HG03064 (cell line): ENCODE data around the gene SIGLEC7.

Experiments used
- ATAC-seq: cut with Tn5 transposase; IDR thresholded peaks from one replicate; pipeline ENCODE4 v1.9.1; 2021; ENCODE audit warnings: low read depth; ENCODE audit not compliant: unreplicated experiment

The SIGLEC7 gene

DNA sequence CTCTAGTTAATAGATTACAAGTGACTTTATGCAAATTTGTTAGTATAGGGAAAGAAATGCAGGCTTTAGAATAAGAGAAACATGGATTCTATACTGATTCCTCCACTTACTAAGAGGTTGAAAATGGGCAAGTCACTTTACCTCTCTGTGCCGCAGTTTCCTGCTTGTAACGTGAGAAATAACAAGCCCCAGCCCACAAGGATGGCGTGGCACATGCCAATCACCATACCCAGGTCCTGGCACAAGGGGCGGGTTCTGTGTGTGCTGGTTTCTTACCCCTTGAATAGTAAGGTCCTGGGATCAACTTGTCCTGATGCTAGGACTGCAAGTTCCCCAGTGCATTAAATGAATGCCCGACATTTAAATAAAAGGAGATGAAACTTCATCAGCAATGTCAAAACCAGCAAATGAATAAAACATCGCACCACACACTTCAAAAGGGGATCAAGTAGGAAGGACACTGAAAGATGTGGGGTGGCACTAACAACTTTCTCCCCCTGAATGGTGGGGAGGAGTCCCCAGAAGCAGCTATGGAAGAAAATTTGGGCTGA is 25.3 kb upstream of the SIGLEC7 start:
- no peak for ATAC-seq

GRCh38 chr19:51119101-51119500 is 23.0 kb upstream of the SIGLEC7 start:
- ATAC-seq, result no peak

DNA sequence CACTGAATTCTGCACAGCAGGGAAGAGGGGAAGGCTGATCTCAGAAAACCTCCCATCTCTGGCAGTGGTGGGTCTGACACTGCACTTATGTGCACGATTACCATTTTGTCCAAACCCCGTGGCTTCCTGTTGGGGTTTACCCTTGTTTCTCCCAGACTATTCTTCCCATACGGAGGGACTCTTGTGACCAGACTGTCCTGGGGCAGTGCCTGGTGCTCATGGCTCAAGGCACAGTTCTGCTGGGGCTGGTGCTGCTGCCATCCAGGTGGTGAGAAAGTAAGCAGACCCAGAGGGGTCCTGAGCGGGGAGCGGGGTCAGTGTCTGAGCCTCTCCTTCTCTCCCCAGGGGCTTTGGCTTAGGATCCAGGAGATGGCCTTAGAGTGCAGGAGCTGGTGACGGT is 22.5 kb upstream of the SIGLEC7 start:
- ATAC-seq, result no peak

DNA sequence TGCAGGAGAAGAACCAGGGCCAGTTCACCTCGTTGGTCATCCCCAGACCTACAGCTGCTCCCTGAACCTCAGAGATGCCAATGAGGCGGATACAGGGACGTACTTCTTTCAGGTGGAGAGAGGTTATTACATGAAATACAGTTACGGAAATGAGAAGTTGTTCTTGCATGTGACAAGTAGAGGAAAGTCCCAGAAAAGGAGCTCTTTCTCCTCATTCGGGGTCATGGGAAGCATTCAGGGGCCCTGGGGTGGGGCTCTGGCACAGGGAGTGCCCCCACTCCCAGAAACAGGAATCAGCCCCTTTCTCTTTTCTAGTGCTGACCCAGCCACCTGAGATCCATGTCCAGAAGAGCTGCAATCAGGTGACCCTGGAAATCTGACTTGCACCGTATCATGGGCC is 21.9 kb upstream of the SIGLEC7 start:
- ATAC-seq, result no peak

- ATAC-seq, result no peak
Observed at GRCh38 chr19:51121257-51121656, 20.8 kb upstream of the SIGLEC7 start.

GRCh38 chr19:51122112-51122981 is 19.8 kb upstream of the SIGLEC7 start:
- no peak for ATAC-seq

DNA sequence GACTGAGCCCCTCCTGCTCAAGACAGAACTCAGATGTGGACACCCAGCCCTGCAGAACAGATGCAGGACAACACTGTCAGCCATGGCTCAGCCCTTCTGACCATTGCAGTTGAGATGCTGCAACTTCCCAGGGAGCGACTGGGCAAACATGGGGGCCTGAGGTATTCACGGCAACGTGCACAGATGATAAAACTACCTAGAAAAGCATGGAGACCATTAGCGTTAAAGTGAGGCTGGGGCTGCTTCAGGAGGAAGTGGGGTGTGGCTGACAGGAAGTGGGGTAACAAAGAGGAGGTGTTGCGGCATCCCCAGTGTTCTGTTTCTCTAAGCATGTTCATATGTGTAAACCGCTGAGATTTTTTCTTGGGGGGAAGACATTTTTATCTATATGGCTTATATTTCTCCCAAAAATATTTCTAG is 18.7 kb upstream of the SIGLEC7 start:
- ATAC-seq, result no peak

DNA sequence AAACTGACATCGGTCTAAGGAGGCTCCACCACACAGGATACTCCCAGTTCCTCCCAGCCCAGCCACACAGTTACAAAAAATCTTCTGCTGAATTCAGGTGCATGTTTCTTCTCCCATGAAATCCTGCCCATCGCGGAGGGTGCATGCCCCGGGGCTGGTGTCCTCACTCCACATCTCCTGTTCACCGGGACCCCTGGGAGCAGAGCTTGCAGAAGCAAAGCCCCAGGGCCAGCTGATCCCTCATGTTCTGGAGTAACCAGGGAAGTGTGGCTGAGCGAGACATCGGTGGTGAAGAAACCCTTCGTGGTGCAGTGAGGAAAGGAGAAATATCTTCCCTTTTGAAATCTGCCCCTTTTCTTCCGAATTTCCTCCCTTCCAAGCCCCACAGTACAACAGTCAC is 18.3 kb upstream of the SIGLEC7 start:
- no peak for ATAC-seq

- no peak for ATAC-seq
Observed at GRCh38 chr19:51124216-51124615, 17.9 kb upstream of the SIGLEC7 start.

DNA sequence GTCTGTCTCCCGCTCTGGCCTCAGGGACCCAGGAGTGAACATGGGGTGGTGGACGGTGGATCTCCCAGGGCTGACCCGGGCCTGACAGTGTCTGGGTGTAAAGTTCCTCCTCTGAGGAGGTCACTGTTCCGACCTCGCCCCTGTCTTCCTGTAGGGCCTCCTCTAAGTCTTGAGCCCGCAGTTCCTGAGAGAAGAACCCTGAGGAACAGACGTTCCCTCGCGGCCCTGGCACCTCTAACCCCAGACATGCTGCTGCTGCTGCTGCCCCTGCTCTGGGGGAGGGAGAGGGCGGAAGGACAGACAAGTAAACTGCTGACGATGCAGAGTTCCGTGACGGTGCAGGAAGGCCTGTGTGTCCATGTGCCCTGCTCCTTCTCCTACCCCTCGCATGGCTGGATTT is 17.4 kb upstream of the SIGLEC7 start, which contains the start of gene SIGLEC9:
Gene SIGLEC9, plus strand, starts transcription at position 178 of the 400 bp plus-strand sequence. Its CDS starts 69 bp downstream, at position 247.
- no peak for ATAC-seq

GRCh38 chr19:51125421-51126075 is 16.6 kb upstream of the SIGLEC7 start:
- ATAC-seq, result no peak

- ATAC-seq, result no peak
Observed at GRCh38 chr19:51127032-51127431, 15.1 kb upstream of the SIGLEC7 start.

DNA sequence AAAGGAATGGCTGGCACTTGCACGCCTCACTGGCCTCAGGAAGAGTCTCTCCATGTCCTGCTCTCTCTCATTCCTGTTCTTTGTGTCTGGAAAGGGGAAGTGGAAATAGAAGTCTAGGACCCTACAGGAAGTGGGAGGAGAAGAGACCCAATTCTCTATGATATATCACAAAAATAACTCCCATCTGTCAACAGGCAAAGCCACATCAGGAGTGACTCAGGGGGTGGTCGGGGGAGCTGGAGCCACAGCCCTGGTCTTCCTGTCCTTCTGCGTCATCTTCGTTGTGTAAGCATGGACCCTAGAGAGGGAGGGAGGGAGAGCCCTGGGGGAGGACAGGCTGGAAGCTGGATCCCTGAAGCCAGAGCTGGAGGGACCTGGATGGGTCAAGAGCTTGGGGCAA is 14.3 kb upstream of the SIGLEC7 start:
- no peak for ATAC-seq

DNA sequence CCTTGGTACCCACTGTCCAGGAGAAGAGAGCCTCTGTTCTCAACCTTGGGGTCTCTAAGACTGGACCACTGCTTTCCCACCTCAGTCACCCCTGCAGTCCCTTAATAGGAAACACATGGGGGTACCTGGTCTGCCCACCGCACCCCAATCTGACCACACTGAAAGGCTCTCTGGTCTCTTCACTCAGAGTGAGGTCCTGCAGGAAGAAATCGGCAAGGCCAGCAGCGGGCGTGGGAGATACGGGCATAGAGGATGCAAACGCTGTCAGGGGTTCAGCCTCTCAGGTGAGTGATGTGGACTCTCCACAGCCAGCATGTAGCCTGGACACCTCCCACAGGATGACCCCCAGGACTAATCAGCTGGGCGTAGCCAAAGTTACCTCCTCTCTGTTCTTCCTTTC is 13.9 kb upstream of the SIGLEC7 start:
- ATAC-seq, result no peak

DNA sequence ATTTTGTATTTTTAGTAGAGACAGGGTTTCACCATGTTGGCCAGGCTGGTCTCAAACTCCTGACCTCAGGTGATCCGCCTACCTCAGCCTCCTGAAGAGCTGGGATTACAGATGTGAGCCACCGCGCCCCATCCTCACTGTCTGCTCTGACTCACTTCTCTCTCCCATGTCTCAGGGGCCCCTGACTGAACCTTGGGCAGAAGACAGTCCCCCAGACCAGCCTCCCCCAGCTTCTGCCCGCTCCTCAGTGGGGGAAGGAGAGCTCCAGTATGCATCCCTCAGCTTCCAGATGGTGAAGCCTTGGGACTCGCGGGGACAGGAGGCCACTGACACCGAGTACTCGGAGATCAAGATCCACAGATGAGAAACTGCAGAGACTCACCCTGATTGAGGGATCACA is 12.4 kb upstream of the SIGLEC7 start:
- no peak for ATAC-seq

DNA sequence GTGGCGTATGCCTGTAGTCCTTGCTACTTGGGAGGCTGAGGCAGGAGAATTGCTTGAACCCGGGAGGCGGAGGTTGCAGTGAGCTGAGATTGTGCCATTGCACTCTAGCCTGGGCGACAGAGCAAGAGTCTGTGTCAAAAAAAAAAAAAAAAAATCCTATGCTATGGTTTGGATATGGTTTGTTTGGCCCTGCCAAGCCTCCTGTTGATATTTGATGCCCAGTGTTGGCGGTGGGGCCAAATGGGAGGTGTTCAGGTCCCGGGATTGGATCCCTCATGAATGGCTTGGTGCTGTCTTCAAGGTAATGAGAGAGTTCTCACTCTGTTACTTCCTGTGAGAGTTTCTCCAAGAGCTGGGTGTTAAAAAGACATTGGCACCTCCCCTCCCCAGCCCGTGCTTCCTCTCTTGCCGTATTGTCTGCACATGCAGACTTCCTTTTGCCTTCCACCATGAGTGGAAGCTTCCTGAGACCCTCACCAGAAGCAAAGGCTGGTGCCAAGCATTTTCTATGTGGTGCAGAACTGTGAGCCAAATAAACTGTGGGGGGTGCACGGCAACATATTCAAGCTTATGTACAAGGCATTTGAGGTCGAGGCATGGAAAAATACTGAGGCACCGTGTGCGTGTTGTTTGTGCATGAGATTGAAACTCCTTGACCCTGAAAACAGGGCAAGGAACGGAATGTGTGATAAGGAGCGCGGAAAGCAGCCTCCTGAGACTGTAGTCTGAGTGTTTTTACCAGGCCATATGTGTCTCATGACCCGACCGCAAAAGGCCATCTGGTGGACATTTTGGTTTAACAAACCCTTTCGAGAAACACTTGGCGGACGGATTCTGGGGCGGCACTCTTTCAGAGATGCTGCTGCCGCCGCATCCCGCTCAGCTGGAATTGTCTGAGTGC is 10.1 kb upstream of the SIGLEC7 start:
- no peak for ATAC-seq

DNA sequence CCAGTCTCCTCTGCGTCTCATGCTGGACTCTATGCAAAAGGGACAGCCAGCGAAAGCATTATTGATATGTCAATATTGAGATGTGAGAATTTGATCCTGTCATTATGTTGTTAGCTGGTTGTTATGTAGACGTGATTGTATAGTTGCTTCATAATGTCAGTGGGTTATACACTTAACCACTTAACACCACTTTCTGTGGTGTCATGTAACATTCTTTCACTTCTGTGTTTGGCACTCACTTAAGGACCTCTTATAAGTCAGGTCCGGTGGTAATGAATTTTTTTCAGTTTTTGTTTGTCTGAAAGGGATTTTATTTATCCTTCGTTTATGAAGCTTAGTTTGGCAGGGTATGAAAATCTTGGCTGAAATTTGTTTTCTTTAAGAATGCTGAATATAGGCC is 7.1 kb upstream of the SIGLEC7 start:
- no peak for ATAC-seq

DNA sequence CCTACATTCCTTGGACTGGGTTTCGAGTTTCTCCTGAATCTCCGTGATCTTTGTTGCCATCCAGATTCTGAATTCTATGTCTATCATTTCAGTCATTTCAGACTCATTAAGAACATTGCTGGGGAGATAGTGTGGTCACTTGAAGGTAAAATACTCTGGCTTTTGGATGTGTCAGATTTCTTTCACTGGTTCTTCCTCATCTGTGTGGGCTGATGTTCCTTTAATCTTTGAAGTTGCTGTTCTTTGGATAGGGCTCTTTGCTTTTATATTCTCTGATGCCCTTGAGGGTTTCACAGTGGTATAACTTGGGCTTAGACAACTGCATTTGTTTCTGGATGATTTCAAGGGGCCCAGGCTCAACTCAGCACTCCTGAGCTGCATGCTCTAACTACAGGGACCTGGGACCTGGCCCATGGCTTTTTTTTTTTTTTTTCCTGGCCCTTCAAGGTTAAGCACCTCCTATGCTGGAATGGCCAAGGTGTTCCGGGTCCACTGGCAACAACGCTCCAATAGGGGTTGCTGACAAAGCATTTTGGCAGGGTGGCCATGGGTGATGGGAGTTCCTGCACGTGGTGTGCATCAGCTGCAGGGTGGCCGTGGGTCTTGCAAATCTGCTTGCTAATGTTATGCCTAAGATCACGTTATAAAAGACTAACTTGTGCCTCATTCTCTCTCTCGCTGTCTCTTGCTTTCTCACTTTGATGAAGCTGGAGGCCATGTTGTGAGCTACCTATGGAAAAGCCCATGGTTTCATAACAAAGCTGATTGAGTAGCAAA is 5.9 kb upstream of the SIGLEC7 start:
- ATAC-seq, result no peak

DNA sequence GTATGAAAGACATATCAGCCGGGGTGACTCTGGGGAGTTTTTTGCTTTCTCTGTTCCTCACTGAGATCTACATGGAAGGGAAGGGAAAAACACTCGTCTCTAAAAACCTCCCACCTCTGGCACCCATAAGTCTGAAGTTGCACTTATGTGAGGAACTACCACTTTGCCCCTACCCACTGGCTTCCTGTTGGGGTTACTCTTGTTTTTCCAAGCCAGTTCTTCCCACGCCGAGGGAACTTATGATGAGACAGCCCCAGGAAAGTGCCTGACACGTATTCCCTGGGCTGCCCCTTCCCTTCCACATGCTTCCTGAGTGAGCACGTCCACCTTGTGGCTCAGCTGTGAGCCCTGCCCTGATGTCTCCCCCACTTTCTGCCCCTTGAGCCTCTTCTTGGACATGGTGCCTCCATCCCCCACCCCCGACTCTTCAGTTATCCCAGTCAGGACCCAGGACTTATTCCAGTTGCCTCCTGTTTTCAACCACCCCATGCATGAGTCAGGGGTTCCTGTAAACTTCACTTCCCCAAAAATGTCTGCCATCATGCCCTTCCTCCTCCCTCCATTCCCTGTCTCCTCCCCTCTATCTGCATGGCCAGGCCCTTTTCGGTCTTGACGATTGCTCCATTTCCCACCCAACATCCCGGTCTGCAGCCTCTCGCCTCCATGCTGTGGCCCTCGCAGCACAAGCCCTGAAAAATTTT is 5.1 kb upstream of the SIGLEC7 start:
- ATAC-seq, result no peak
